H9 (cell line): Measurements from ENCODE around the gene PHF20. TPM values are rescaled to one million over a fixed set of nuclear protein-coding genes. Genes with fewer than 3 reads are reported as not detected.

Experiments
- DNase-seq: peaks from one replicate; pipeline ENCODE4 v3.0.0-alpha.2; 2017
- H2AFZ ChIP-seq: one replicate; pipeline ENCODE4 v1.6.1; 2013; ENCODE audit warnings: mild to moderate bottlenecking, low read length, control low read depth, moderate library complexity
- H2AK5ac ChIP-seq: 2 replicates; pipeline ENCODE4 v1.6.1; 2013; ENCODE audit warnings: low read length, control low read depth, mixed read lengths; ENCODE audit not compliant: insufficient read length
- H2BK120ac ChIP-seq: one replicate; pipeline ENCODE4 v1.6.1; 2013; ENCODE audit warnings: low read depth, mild to moderate bottlenecking, low read length, control low read depth, inconsistent platforms; ENCODE audit not compliant: poor library complexity, severe bottlenecking
- H2BK12ac ChIP-seq: 2 replicates; pipeline ENCODE4 v1.6.1; 2013; ENCODE audit warnings: low read length, control low read depth, mixed read lengths, low read depth; ENCODE audit not compliant: insufficient read length
- H2BK15ac ChIP-seq: 2 replicates; pipeline ENCODE4 v1.6.1; 2013; ENCODE audit warnings: low read depth, low read length, control low read depth
- H2BK20ac ChIP-seq: one replicate; pipeline ENCODE4 v1.6.1; 2013; ENCODE audit warnings: low read depth, mild to moderate bottlenecking, low read length, control low read depth, inconsistent platforms; ENCODE audit not compliant: poor library complexity, severe bottlenecking
- H2BK5ac ChIP-seq: 2 replicates; pipeline ENCODE4 v1.6.1; 2013; ENCODE audit warnings: low read length, control low read depth, mixed read lengths; ENCODE audit not compliant: insufficient read length
- H3K14ac ChIP-seq: 2 replicates; pipeline ENCODE4 v1.6.1; 2013; ENCODE audit warnings: low read length, control low read depth; ENCODE audit not compliant: insufficient read depth
- H3K18ac ChIP-seq: 2 replicates; pipeline ENCODE4 v1.6.1; 2013; ENCODE audit warnings: low read depth, mild to moderate bottlenecking, mixed read lengths, low read length, control low read depth; ENCODE audit not compliant: insufficient read length
- H3K23ac ChIP-seq: 2 replicates; pipeline ENCODE4 v1.6.1; 2013; ENCODE audit warnings: low read length, control low read depth, mixed read lengths, low read depth; ENCODE audit not compliant: insufficient read length
- H3K23me2 ChIP-seq: 2 replicates; pipeline ENCODE4 v1.6.1; 2013; ENCODE audit warnings: low read depth, mild to moderate bottlenecking, mixed read lengths, low read length, control low read depth; ENCODE audit not compliant: insufficient read length, poor library complexity, severe bottlenecking
- H3K27ac ChIP-seq: 2 replicates; pipeline ENCODE4 v1.5.1; 2013; ENCODE audit warnings: low read length, control low read depth, mixed read lengths, low read depth; ENCODE audit not compliant: insufficient read length
- H3K27me3 ChIP-seq: 2 replicates; pipeline ENCODE4 v1.6.1; 2013; ENCODE audit warnings: low read length, control low read depth, inconsistent platforms; ENCODE audit not compliant: insufficient read depth
- H3K4ac ChIP-seq: 2 replicates; pipeline ENCODE4 v1.6.1; 2013; ENCODE audit warnings: low read depth, mild to moderate bottlenecking, control low read depth, inconsistent platforms, low read length, moderate library complexity
- H3K4me1 ChIP-seq: 2 replicates; pipeline ENCODE4 v1.6.1; 2013; ENCODE audit warnings: low read length, control low read depth, inconsistent platforms; ENCODE audit not compliant: insufficient read depth
- H3K4me2 ChIP-seq: 2 replicates; pipeline ENCODE4 v1.6.1; 2013; ENCODE audit warnings: low read length, control low read depth, mixed read lengths; ENCODE audit not compliant: insufficient read length, insufficient read depth
- H3K56ac ChIP-seq: 2 replicates; pipeline ENCODE4 v1.6.1; 2013; ENCODE audit warnings: low read depth, mild to moderate bottlenecking, mixed read lengths, low read length, control low read depth; ENCODE audit not compliant: insufficient read length
- H3K79me1 ChIP-seq: 2 replicates; pipeline ENCODE4 v1.6.1; 2013; ENCODE audit warnings: low read depth, mild to moderate bottlenecking, moderate library complexity, low read length, control low read depth, inconsistent platforms; ENCODE audit not compliant: insufficient read depth, poor library complexity, severe bottlenecking
- H3K79me2 ChIP-seq: 2 replicates; pipeline ENCODE4 v1.6.1; 2013; ENCODE audit warnings: low read length, control low read depth, inconsistent platforms; ENCODE audit not compliant: insufficient read depth
- H3K9ac ChIP-seq: 2 replicates; pipeline ENCODE4 v1.6.1; 2013; ENCODE audit warnings: low read length, control low read depth, mixed read lengths; ENCODE audit not compliant: insufficient read length; ENCODE audit errors: extremely low read depth
- H3K9me3 ChIP-seq: one replicate; pipeline ENCODE4 v1.6.1; 2013; ENCODE audit warnings: low read depth, low read length, inconsistent platforms; ENCODE audit not compliant: control insufficient read depth
- H3T11ph ChIP-seq: one replicate; pipeline ENCODE4 v1.6.1; 2013; ENCODE audit warnings: mild to moderate bottlenecking, low read length, control low read depth, inconsistent platforms
- H4K20me1 ChIP-seq: one replicate; pipeline ENCODE4 v1.6.1; 2013; ENCODE audit not compliant: control insufficient read depth, insufficient read length, insufficient read depth
- H4K5ac ChIP-seq: 2 replicates; pipeline ENCODE4 v1.6.1; 2013; ENCODE audit warnings: low read depth, mild to moderate bottlenecking, mixed read lengths, low read length, control low read depth; ENCODE audit not compliant: insufficient read length
- H4K8ac ChIP-seq: replicated peaks from 2 replicates; pipeline ENCODE4 v1.6.1; 2013; ENCODE audit warnings: low read length, control low read depth, mixed read lengths, low read depth; ENCODE audit not compliant: insufficient read length
- H4K91ac ChIP-seq: 2 replicates; pipeline ENCODE4 v1.6.1; 2013; ENCODE audit warnings: low read depth, mild to moderate bottlenecking, moderate library complexity, mixed read lengths, low read length, control low read depth; ENCODE audit not compliant: insufficient read length
- H3K27ac Mint-ChIP-seq, 3 experiments: 2 replicates in 2 of 3; 3 replicates in 1 of 3; pipeline ENCODE4 v1.8.0; 2020 to 2021; ENCODE audit warnings: mixed read lengths in 3 of 3, mild to moderate bottlenecking in 1 of 3, moderate library complexity in 1 of 3
- H3K27me3 Mint-ChIP-seq: 2 replicates; pipeline ENCODE4 v1.8.0; 2021; ENCODE audit warnings: low read depth, mild to moderate bottlenecking, moderate library complexity, mixed read lengths
- H3K36me3 Mint-ChIP-seq, 3 experiments: 2 replicates in 2 of 3; 3 replicates in 1 of 3; pipeline ENCODE4 v1.8.0; 2020 to 2021; ENCODE audit warnings: low read depth in 3 of 3, mixed read lengths in 3 of 3; ENCODE audit not compliant: insufficient read depth in 1 of 3
- H3K4me1 Mint-ChIP-seq, 2 experiments: 2 replicates each; pipeline ENCODE4 v1.8.0; 2020; ENCODE audit warnings: mixed read lengths in 2 of 2
- H3K4me3 Mint-ChIP-seq, 2 experiments: 2 replicates in 1 of 2; 3 replicates in 1 of 2; pipeline ENCODE4 v1.8.0; 2020 to 2021; ENCODE audit warnings: mild to moderate bottlenecking in 2 of 2, mixed read lengths in 2 of 2, moderate library complexity in 1 of 2
- H3K9me3 Mint-ChIP-seq, 2 experiments: 2 replicates in 1 of 2; 3 replicates in 1 of 2; pipeline ENCODE4 v1.8.0; 2020; ENCODE audit warnings: mild to moderate bottlenecking in 2 of 2, mixed read lengths in 2 of 2, moderate library complexity in 1 of 2
- WGBS: extraction: QIAGEN DNeasy Blood & Tissue Kit; methylation state at CpG from one replicate; pipeline ENCODE4 v1.1.7; 2013; ENCODE audit warnings: missing lambda C conversion rate, low lambda C conversion rate, mixed read lengths; ENCODE audit not compliant: insufficient read length; ENCODE audit errors: extremely low coverage; 5-methylcytosine and 5-hydroxymethylcytosine counted together
- total RNA-seq: library from RNA; stranded (reverse); gene quantifications from 2 replicates; pipeline ENCODE4 v1.2.1, GENCODE V29; 2021
- TF ChIP-seq, protein P1 (sequence below): fragments of 200-600 bp; sonication (generic); conservative IDR thresholded peaks from 3 replicates; pipeline ENCODE4 v1.8.0; 2021; ENCODE audit warnings: antibody characterized with exemption, mild to moderate bottlenecking

Gene PHF20
- total RNA-seq, 1 experiment from 2014 or later, result 50.3 TPM

DNA sequence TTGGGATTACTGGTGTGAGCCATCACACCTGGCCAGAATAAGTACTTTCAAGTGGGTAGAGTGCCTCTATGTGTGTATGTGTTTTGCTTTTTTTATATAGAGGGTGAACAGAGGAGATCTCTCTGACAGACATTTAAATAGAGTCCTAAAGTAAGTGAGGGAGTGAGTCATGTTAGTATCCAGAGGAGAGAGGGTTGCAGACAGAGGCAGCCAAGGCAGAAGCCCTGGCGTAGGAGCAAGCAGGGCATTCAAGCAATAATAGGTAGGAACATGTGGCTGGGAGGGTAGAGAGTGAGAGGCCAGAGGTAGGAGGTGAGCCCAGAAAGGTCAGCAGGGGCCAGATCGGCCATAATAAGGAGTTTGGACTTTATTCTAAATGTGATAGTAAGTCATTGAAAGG is 48.9 kb downstream of the PHF20 start:
- no CpG with 5 or more reads among the region's 2 CpGs for WGBS
- H2BK15ac ChIP-seq, result no peak overlapping the region
- Mint-ChIP-seq H3K36me3 (peaks cover 2 to 18% (median 16%) of the 10 kb centered on the region in 3 experiments; a peak in 5 of 7 replicates), H3K27ac (peak overlapping the region in 2 of 3 experiments; percentile 25 to 70; a peak in 4 of 7 replicates), H3K4me3 (no peak overlapping the region), H3K27me3 (no peaks in the 10 kb centered on the region), H3K4me1 (peaks cover 2 to 5% of the 10 kb centered on the region in 2 experiments; a peak in 3 of 4 replicates), H3K9me3 (no peaks in the 10 kb centered on the region; a peak in 1 of 5 replicates)
- H4K8ac ChIP-seq, result no peak overlapping the region
- H3K27me3 ChIP-seq, result no peaks in the 10 kb centered on the region
- H4K91ac ChIP-seq, result no peak overlapping the region
- no peaks in the 10 kb centered on the region for H3K23me2 ChIP-seq
- H4K20me1 ChIP-seq, result no peaks in the 10 kb centered on the region
- no peaks in the 10 kb centered on the region for H3K79me2 ChIP-seq
- no peak overlapping the region for H3K9ac ChIP-seq
- no peak overlapping the region for H3K4ac ChIP-seq
- H2BK12ac ChIP-seq, result no peak overlapping the region
- H3K14ac ChIP-seq, result no peak overlapping the region
- H3K23ac ChIP-seq, result no peak overlapping the region
- H3K9me3 ChIP-seq, result no peaks in the 10 kb centered on the region
- TF ChIP-seq, protein P1, sequence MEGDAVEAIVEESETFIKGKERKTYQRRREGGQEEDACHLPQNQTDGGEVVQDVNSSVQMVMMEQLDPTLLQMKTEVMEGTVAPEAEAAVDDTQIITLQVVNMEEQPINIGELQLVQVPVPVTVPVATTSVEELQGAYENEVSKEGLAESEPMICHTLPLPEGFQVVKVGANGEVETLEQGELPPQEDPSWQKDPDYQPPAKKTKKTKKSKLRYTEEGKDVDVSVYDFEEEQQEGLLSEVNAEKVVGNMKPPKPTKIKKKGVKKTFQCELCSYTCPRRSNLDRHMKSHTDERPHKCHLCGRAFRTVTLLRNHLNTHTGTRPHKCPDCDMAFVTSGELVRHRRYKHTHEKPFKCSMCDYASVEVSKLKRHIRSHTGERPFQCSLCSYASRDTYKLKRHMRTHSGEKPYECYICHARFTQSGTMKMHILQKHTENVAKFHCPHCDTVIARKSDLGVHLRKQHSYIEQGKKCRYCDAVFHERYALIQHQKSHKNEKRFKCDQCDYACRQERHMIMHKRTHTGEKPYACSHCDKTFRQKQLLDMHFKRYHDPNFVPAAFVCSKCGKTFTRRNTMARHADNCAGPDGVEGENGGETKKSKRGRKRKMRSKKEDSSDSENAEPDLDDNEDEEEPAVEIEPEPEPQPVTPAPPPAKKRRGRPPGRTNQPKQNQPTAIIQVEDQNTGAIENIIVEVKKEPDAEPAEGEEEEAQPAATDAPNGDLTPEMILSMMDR, result no peak
- no peak overlapping the region for H3K56ac ChIP-seq
- no peak overlapping the region for H3K4me2 ChIP-seq
- DNase-seq, result no peak
- no peak overlapping the region for H2AFZ ChIP-seq
- no peaks in the 10 kb centered on the region for H3K79me1 ChIP-seq
- H2BK5ac ChIP-seq, result no peak overlapping the region
- no peak overlapping the region for H4K5ac ChIP-seq
- no peak overlapping the region for H2BK120ac ChIP-seq
- H2AK5ac ChIP-seq, result no peak overlapping the region
- H3K27ac ChIP-seq, result no peak overlapping the region
- no peak overlapping the region for H3T11ph ChIP-seq
- no peak overlapping the region for H2BK20ac ChIP-seq
- H3K4me1 ChIP-seq, result no peaks in the 10 kb centered on the region
- no peak overlapping the region for H3K18ac ChIP-seq
